Inferior parietal cortex (tissue), 1 donor: ENCODE data around the gene L3MBTL4.

Experiments used
- DNase-seq: peaks from one replicate; pipeline ENCODE4 v3.0.0-alpha.2; 2016; ENCODE audit errors: extremely low spot score

L3MBTL4 gene

GRCh38 chr18:5964108-5964507, 450.6 kb downstream of the L3MBTL4 start:
- DNase-seq, result no peak

GRCh38 chr18:5963267-5963666, 451.4 kb downstream of the L3MBTL4 start:
- no peak for DNase-seq

GRCh38 chr18:5962362-5962761, 452.3 kb downstream of the L3MBTL4 start:
- no peak for DNase-seq

- DNase-seq, result no peak
Observed at GRCh38 chr18:5961828-5962150, 452.9 kb downstream of the L3MBTL4 start.

GRCh38 chr18:5961097-5961827, 453.4 kb downstream of the L3MBTL4 start:
- no peak for DNase-seq

GRCh38 chr18:5958822-5959221, 455.9 kb downstream of the L3MBTL4 start:
- no peak for DNase-seq

GRCh38 chr18:5955861-5956260, 458.9 kb downstream of the L3MBTL4 start:
- no peak for DNase-seq

GRCh38 chr18:5951515-5952091, 463.1 kb downstream of the L3MBTL4 start:
- no peak for DNase-seq

GRCh38 chr18:5948781-5949180, 465.9 kb downstream of the L3MBTL4 start:
- DNase-seq, result no peak

GRCh38 chr18:5948237-5948636, 466.5 kb downstream of the L3MBTL4 start:
- DNase-seq, result no peak

- no peak for DNase-seq
Observed at GRCh38 chr18:5944448-5944847, 470.3 kb downstream of the L3MBTL4 start.

- no peak for DNase-seq
Observed at GRCh38 chr18:5943514-5943913, 471.2 kb downstream of the L3MBTL4 start.

- no peak for DNase-seq
Observed at GRCh38 chr18:5942591-5942990, 472.1 kb downstream of the L3MBTL4 start.

- DNase-seq, result no peak
Observed at GRCh38 chr18:5941890-5942289, 472.8 kb downstream of the L3MBTL4 start.

GRCh38 chr18:5939801-5940667, 474.7 kb downstream of the L3MBTL4 start:
- DNase-seq, result no peak

- no peak for DNase-seq
Observed at GRCh38 chr18:5937795-5938194, 476.9 kb downstream of the L3MBTL4 start.

- DNase-seq, result no peak
Observed at GRCh38 chr18:5937121-5937520, 477.6 kb downstream of the L3MBTL4 start.

- DNase-seq, result no peak
Observed at GRCh38 chr18:5930789-5931188, 483.9 kb downstream of the L3MBTL4 start.

GRCh38 chr18:5918205-5918858, 496.4 kb downstream of the L3MBTL4 start:
- DNase-seq, result no peak

GRCh38 chr18:5914951-5915350, 499.8 kb downstream of the L3MBTL4 start:
- DNase-seq, result no peak

- DNase-seq, result no peak
Observed at GRCh38 chr18:5914016-5914415, 500.7 kb downstream of the L3MBTL4 start.

GRCh38 chr18:5912566-5912965, 502.1 kb downstream of the L3MBTL4 start:
- no peak for DNase-seq
